Measurements from ENCODE around the gene ZFAND3.

GRCh38 chr6:38161331-38161730 lies 341.8 kb downstream of the ZFAND3 start:
- TF ChIP-seq CTCF (conservative IDR thresholded peaks at IDR 0.05 in 1 of 2, IDR thresholded peaks at IDR 0.05 in 1 of 2; ENCODE audit: low read depth in 1 of 2, low read length in 2 of 2) (no peak), EZH2 (IDR thresholded peaks at IDR 0.05; ENCODE audit: low read length, missing control alignments) (no peak)

All from fibroblast of lung (primary cell).